Stimulated activated CD4-positive, alpha-beta T cell treated with anti-CD3 and anti-CD28 coated beads, Interleukin-12 subunit alpha, Interleukin-12 subunit beta, amount 100 ng/mL, for 4 hours (primary cell): Measurements from ENCODE around the gene NTSR1.

ENCODE experiments used
- DNase-seq: peaks from one replicate; pipeline ENCODE4 v3.0.0-alpha.2; 2020

Gene NTSR1

DNA sequence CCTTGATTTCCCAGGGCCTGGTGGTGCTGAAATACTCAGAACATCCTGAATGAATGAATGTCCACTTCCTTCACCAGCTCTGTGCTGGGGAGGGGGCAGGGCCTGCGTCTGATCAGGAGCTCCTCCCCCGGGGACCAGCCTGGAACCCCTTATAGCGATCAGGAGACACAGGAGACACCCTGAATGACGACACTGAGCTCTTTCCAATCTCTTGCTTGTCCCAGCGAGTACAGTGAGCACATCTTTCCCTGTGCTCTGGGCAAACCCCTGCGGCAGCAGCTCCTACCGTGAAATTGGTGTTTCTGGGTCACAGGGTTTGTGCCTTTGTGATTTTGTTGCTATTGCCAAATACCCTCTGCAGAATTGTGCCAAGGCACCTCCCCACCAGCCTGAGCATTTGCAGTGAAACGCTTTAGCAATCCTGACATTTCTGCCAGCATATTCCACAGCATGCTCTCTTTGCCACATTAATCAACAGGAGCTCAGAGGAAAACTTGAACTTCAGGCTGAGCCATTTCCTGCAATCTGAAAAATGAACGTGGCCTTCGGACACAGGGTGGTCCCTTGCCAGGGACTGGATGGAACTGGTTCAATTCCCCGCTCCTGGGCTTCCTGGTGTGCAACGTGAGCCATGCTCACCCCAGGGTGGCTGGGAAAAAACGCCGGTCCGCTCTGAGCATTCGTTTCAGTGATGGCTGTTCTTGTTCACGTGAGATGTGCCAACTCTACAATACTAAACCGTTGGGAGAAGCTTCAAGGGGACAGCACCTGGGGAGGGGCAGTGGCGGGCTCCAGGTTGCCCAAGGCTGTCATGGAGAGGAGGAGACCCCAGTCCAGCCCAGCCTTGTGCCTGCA, 64.6 kb downstream of the NTSR1 start:
- DNase-seq = no peak

DNA sequence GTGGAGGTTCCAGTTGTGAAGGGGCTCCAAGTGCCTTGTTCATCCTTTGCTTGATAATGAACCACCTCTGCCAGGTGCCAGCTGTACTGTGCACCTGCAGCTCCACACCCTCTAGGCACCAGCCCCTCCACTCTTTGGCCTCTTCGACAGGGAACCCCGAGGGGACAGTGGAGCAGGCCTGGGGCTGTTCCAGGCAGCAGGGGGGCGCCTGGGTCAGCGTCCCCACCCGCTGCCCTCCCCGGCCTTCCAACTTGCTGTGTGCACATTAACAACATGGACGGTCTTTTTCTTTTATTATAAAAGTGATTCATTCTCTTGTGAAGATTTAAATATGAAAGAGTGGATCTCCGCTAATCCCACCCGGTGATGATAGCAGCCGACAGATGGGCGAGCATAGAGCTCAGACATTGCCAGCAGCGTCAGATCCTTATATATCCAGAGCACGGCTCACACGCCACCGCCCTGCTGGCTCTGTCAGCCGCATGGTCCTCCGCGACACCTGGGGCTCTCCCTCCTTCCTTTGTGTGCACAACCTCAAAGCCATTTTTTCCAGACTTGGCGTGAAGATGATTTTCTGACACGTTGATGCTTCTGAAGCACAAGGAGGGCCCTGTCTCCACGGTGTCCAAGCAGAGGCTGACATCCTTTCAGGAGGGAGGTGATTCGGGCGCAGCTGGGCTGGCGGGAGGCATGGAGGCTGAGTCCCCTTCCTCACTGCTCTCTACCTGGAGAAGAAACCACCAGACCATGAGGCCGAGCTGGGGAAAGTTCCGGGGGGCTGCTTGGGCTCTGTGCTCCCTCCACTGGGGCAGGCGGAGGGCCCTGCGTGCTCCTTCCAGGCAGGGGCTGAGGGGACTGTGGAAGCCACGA, 65.4 kb downstream of the NTSR1 start:
- no peak for DNase-seq

DNA sequence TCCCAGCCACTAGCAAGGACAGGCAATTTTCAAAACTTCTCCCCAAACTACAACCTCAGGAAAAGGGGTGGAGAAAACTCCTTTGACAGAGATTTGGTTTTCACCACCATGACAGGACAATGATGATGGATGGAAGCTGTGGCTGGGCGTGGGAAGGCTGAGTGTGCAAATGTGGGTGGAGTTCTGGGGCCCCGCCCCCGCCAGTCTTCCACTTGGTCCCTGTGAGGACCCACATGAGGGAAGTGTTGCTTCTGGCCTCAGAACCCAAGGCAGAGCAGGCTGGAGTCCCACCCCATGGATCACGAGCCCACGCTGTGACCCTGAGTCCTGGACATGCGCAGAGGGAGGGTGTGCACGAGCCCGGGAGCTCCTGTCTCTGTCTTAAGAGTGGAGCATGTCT, 66.1 kb downstream of the NTSR1 start:
- DNase-seq = no peak

DNA sequence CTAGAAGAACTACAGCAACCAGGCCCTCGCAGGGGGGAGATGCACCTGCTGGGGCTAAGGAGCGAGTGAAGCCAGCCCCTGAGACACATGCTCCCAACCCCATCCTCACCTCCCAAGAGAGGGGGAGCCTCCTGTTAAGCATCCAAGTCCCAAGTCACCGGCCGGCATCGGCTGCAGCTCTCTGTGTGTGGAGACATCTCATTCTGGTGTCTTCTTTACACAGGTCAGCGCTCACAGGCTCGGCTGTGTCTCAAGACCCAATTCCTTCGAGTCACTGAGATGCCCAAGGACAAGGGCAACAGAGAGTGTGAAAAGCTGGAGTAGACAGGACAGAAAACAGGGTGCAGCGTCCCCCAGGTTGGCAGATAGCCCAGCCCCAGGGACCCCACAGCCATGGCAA, 66.6 kb downstream of the NTSR1 start:
- DNase-seq = no peak

DNA sequence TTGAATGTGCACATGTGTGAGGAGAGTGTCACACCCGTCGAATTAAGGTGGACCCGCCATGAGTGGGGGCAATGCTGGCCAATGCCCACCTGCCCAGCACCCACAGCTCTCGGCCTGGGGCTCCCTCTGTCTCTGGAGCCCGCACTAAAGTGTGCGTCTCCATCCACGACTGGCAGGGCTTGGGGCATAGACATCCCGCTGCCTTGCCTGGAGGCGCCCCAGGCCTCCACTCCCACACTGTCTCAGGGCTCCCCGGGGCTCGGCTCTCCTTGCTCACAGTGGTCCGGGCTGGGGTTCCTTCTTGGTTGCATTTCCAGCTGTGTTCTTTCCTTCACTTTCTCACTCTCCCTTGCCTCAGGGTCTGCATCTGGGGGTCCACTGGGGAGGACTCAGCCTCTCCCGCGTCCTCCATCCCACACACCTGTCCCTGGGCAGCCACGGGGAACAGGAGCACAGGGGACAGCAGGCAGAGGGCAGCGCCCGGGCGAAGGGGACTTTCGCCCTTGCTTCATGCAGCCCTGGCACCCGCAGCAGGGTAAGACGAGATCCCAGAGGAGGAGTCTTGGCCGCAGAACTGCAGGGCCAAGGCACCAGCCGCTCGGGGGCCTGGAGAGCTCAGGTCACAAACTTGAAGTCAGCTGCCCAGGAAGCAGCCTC, 67.5 kb downstream of the NTSR1 start:
- DNase-seq = no peak

DNA sequence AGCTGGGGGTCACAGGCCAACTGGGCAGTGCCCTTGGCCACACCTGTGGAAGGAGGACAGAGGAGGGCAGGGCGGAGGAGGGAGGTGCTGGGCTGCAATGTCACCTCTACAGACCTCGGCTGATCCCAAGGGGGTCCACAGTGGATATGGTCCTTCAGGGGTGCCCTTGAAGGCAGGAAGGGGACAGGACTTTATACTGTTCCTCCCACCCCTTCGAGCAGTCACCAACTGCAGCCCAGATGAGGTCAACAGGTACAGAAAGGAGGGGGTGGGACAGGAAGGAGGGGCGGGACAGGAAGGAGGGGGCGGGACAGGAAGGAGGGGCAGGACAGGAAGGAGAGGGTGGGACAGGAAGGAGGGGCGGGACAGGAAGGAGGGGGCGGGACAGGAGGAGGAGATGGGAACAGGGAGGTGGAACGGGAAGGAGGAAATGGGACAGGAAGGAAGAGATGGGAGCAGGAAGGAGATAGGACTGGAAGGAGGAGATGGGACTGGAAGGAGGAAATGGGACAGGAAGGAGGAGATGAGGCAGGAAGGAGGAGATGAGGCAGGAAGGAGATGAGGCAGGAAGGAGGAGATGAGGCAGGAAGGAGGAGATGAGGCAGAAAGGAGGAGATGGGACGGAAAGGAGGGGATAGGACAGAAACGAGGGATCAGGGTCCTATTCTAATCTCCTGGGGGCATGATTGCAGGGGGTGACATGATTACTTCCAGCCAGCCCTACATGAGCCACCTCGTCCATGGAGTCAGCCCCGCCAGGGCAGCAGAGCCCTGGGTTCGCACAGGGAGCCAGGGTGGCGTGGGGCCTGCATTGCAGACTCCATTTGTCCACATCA, 68.3 kb downstream of the NTSR1 start:
- peak; percentile 57 for DNase-seq

DNA sequence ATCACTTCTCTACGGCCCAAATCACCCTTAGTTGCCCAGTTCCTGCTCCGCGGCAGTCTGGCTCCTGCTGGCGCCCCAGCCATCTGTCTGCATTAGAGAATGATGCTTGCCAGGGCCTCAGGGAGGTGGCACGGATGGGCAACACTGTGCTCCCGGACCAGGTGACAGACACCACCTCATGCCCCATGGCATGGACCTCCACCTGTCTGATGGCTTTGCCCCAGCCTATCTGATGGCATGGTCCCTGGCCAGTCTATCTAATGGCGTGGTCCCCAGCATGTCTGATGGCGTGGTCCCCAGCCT, 68.8 kb downstream of the NTSR1 start:
- no peak for DNase-seq

DNA sequence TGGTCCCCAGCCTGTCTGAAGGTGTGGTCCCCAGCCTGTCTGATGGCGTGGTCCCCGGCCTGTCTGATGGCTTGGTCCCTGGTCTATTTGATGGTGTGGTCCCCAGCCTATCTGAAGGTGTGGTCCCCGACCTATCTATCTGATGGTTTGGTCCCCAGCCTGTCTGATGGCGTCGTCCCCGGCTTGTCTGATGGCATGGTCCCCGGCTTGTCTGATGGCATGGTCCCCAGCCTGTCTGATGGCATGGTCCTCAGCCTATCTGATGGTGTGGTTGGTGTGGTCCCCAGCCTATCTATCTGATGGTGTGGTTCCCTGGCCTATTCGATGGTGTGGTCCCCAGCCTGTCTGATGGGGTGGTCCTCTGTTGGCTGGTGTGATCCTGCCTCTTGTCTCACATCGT, 69.4 kb downstream of the NTSR1 start:
- no peak for DNase-seq

DNA sequence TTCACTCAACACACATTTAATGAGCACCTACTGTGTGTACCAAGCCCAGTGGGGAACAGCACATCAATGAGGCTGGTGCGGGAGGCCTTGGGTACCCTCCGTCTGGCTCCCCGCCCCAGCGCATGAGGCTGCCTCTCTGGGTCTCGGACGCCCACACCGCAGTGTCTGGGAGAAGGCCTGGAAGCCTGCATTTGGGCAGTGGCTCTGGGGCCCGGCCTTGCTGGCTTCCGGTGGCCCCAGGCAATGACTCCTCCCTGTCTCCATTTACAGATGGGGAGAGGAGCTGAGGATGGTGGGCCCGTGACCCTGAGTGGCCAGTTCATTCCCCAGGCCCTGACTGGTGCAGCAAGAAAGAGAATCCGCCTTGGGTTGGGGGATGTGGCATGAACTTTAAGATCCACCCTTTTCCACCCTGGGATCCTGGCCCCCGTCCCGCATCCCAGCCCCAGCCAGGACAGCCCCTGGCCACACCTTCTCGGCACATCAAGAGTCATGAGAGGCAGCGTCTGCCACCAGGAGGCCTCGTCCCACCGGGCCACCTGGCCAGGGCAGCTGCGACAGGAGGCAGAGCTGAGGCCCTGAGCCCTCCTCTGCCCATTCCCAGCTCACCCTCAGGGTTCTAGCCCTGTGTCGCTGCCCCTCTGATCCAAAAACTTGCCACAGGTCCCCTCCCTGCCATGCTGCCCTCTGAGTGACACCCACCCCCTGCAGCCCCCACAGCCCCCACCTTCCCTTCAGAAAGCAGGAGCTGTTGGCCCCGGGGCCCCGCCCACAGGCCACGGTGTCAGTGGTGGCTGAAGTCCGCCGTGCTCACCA, 70.2 kb downstream of the NTSR1 start:
- DNase-seq = no peak

DNA sequence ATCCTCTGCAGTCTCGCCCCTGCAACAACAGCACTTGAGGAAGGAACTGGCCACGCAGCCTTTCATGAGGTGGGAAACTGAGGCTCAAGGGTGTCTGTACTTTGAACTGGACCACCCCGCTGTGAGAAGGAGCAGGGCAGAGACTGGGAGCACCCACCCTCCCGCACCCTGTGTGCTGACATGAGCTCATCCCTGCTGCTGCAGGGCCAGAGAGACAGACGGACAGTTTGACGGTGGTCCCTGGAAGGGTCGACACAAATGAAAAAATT, 70.7 kb downstream of the NTSR1 start:
- DNase-seq = no peak

DNA sequence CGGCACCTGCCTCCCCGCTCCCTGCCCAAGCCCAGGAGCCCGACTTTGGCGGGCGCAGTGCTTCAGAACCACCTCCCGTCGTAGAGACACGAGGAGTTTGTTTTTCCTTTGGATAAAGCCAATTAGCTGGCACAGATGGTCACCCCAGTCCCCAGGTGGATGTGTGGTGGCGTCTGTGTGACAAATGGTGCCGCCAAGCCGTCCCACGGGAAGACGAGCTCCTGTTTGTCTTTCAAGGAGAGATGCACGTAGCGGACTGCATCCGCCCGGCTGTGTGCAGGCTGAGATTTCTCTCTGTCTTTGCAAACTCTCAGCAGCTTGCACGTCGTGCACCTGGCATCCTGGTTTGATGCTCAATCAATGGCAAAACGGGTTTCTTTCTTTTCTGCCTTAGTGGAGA, 71.6 kb downstream of the NTSR1 start:
- no peak for DNase-seq

DNA sequence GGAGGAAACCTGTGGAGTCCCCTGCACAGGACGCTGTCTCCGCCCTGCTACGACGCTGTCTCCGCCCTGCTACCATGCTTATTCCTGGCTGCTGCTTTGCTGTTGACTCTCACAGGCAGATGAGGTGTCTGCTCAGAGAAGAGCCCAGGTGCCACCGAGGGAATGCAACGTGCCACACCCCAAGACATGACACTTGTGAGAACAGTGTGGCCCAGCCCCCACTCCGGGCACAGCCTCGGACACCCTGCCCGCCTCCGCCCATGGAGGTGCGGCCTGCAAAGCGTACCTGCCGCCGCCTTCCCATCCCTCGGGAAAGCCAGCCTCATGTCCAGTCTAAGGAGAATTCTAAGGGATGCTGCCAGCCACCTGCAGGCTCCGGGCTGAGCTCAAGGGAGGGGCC, 72.1 kb downstream of the NTSR1 start:
- DNase-seq = no peak

DNA sequence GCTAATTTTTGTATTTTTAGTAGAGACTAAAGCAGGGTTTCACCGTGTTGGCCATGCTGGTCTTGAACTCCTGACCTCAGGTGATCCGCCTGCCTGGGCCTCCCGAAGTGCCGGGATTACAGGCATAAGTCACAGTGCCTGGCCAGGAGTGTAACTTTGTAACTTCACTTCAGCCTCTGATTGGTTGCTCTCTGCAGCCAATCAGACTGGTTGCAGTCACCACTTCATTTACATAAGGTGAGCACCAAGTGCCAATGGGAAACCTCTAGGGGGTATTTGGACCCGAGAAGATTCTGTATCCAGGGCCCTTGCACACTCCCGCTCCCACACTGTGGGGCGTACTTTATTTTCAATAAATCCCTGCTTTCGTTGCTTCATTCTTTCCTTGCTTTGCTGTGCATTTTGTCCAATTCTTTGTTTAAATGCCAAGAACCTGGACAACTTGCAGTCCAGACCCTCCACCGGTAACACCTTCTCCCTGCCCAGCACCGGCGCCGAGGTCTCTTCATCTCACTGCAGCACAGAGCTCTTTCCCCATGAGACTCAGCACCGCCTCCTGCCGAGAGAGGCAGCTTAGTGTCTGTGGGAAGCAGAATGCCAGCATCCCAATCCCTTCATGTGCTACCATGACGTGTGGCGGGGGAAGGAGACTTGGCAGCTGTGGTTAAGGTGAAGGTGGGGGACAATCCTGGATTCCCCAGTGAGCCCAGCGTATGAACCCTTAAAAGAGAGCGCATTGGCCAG, 73.7 kb downstream of the NTSR1 start:
- no peak for DNase-seq

DNA sequence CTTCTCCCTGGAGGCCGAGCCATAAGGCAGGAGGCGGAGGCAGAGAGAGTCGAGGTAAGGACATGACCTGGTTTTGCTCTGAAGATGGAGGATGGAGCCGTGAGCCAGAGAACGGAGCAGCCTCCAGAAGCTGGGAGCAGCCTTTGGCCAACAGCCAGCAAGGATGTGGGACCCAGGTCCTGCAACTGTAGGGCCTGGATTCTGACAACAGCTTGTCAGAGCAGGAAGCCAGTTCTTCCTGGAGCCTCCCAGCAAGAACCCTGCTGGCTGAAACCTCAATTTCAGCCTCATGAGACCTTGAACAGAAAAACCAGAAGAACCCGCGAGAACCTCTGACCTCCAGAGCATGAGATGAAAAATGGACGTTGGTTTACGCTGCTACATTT, 74.2 kb downstream of the NTSR1 start:
- DNase-seq = no peak

DNA sequence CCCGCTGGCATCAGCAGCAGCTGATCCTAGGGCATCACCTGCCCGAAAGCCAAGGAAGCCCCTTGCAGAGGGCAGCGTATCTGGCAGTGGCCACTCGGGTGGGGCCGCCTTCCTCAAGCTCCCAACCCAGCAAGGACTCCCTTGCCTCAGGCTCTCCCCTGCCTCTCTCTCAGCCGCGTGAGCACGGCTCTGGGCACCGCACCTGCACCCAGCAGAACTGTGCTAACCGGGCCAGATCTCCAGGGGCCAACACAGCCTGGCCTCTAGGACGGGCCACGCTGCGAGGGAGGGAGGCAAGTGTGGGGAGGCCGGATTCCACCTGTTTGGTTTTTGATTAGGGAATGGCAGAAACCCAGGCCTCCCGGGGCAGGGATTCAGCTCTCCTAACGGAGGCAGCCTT, 75.9 kb downstream of the NTSR1 start:
- DNase-seq = no peak

DNA sequence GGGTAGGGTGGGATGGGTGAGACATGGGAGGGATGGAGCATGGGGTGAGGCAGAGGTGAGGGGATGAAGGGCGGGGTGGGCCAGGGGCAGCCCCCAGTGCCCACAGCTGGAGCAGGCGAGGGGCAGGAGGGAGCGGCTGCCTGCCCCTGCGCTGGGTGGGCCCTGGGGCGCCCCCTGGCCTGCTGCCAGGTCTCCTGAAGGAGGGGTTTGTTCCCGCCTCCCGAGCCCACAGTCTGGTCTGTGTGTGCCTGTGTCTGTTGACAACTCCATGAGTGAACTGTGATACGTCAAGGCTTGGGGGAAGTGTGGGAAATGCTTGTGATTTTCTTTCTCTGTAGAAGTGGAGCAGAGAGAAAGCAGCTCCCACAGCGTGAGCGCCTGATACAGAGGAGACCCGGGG, 76.8 kb downstream of the NTSR1 start:
- DNase-seq = no peak

DNA sequence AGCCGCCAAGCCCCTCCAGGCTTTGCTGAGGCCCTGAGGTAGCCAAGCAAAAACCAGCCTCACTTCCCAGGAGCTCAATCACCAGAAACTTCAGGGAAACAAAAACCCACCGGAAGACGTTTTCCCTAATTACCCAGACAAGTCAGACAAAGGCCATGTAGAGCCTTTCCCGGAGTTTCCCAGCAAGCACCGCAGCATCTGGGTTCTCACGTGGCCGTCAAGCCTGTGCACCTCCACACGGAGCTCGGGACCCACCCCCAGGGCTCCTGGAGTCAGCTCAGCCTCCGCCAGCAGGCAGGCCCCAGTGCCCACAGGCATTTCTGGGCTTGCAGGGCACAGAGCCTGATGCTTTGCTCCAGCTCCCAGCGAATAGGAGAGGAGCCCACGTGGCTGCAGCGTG, 77.5 kb downstream of the NTSR1 start:
- no peak for DNase-seq

DNA sequence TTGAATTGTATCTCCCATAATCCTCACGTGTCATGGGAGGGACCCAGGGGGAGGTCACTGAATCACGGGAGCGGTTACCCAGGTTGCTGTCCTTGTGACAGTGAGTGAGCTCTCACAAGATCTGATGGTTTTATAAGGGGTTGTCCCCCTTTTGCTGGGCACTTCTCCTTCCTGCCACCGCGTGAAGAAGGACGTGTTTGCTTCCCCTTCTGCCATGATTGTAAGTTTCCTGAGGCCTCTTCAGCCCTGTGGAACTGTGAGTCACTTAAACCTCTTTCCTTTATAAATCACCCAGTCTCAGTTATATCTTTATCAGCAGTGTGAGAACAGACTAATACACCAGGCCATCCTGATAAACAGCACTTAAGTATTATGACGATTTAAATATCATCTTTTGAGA, 78.7 kb downstream of the NTSR1 start:
- DNase-seq = no peak

DNA sequence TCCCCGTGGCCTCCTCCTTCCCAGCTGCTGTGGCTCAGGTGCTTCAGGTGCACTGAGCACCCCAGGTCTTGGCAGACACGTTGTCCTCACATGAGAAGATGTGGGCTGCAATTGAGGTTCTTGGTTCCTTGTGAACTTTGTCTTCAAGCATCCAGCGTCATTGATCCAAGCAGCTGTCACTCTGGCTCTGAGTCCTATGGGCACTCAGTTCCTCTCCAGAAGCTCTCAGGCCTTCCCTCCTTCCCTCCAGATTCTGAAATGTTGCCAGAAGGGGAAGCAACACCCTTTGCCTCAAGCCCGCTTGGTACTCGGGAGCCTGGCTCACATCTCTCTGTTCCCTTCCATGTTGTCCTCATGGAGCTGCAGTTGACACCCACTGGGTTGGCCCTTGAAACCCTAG, 79.2 kb downstream of the NTSR1 start:
- DNase-seq = no peak

DNA sequence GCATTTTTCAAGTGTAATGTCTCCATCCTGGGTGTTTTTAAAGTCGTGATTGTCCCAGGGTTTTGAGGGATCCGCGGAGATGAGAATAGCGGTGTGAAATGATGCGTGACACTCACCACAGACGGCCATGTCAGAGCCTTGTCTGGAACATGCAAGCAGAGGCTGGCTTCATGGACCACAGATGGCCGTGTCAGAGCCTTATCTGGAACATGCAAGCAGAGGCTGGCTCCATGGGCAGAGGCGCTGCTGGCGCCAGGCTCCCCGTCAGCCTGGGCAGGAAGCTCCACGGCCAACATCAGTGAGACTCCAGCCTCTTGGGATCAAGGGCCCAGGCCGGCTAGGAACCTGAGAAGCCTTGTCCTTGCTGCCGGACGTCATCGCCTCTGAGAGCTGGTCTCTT, 80.0 kb downstream of the NTSR1 start:
- DNase-seq = no peak

DNA sequence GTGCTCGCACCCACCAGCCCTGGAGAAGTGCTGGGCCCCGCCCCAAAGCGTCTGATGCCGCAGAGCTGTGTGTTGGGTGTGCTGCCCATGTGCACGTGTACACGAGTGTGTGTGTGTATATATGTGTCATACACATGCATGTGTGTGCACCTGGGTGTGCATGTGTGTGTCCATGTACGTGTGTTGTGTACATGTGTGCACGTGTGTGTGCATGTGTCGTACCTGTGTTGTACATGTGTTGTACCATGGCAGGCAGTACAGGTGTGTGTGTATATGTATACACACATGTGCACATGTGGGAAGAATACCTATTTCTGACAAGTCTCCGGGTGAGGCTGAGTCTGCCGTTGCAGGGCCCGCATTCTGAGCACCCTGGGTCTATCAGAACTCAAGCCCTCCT, 81.4 kb downstream of the NTSR1 start:
- no peak for DNase-seq
